ENCODE measurements around the gene CCDC190. TPM values are rescaled to one million over a fixed set of nuclear protein-coding genes. Genes with fewer than 3 reads are reported as not detected.

CCDC190 gene
- not detected in 2 replicates for total RNA-seq (2011; cell fraction: chromatin; rRNA removed; ENCODE audit: low replicate concordance)
- total RNA-seq (2011; cell fraction: nucleolus; rRNA removed) = not detected in 2 replicates
- total RNA-seq (2011; cell fraction: nucleoplasm; rRNA removed) = not detected in 2 replicates
- total RNA-seq (2014; rRNA removed) = not detected in 2 replicates
- total RNA-seq (2014; rRNA removed; fragmentation: Illumina TruSeq; extraction: Trizol) = not detected in 2 replicates
- total RNA-seq (2015; rRNA removed; fragmentation: Illumina TruSeq; extraction: Trizol) = not detected in 2 replicates
- not detected in 2 replicates for total RNA-seq (2021)
- not detected in 2 replicates for polyA plus RNA-seq (2011; rRNA removed)
- not detected in 2 replicates for polyA plus RNA-seq (2011; cell fraction: cytosol; rRNA removed)
- not detected in 2 replicates for polyA plus RNA-seq (2011; cell fraction: nucleus; rRNA removed)
- polyA plus RNA-seq (2012) = not detected in 2 replicates
- not detected in 2 replicates for polyA plus RNA-seq (2014; fragmentation: Illumina TruSeq; extraction: Trizol)
- not detected for polyA plus RNA-seq (2014; fragmentation: Nextera tagmentation; extraction: Ambion mirVana)
- polyA plus RNA-seq (2014; rRNA removed) = not detected in 2 replicates
- polyA minus RNA-seq (2011; rRNA and poly(A)+ RNA removed) = not detected in 2 replicates
- polyA minus RNA-seq (2011; cell fraction: cytosol; rRNA and poly(A)+ RNA removed) = not detected in 2 replicates
- not detected in 2 replicates for polyA minus RNA-seq (2011; cell fraction: nucleus; rRNA and poly(A)+ RNA removed)
- Bru-seq, nascent RNA = not detected
- BruChase-seq, experiment 1, labeled RNA remaining after a 2-hour chase = not detected
- BruChase-seq, experiment 2, labeled RNA remaining after a 6-hour chase = not detected
- long read RNA-seq, experiment 1 = 0 reads
- long read RNA-seq, experiment 2 = 0 reads
- long read RNA-seq, experiment 3 = 0 reads

GRCh38 chr1:162861101-162861500 is at the start of gene CCDC190:
Gene CCDC190 (minus strand): TSS chr1:162861175. CDS start chr1:162859646, 1,529 bp downstream.
- H3K9me3 ChIP-seq (replicated peaks; ENCODE audit: control insufficient read depth, insufficient read depth, low read depth, low read length) = no peaks in the 10 kb centered on the region
- ATAC-seq (peak; percentile 45; the same call in 2 of the 3 replicates), FAIRE-seq (no peak), DNase-seq (ENCODE audit: extremely low read depth in 1 of 4, low spot score in 3 of 4) (no peak)
- ChIA-PET CTCF (ENCODE audit: low intra/inter-chr PET ratio) (no interaction called here), POLR2A (interaction anchor here (1.0 to 1.3 kb wide), 2 partner anchors 11 to 12 kb away, joined by 3 read pairs; no protein-coding TSS in a partner anchor)
- in situ Hi-C loops (cut with MboI) = no loop called here
- no TSS peak for BruUV-seq (replicated peaks)
- H3K9ac ChIP-seq (ENCODE audit: insufficient read depth in 1 of 2, low read depth in 2 of 2, low read length in 2 of 2) = no peak within 1 kb of the TSS
- H3K79me2 ChIP-seq (ENCODE audit: control insufficient read depth, insufficient read depth, low read length) = no peaks in the 10 kb centered on the region
- no peaks in the 10 kb centered on the region for H3K9me1 ChIP-seq (ENCODE audit: control insufficient read depth, insufficient read depth, low read length)
- intact Hi-C loops (cut with micrococcal nuclease) = no loop called here
- no peak for TF ChIP-seq MBD2 (IDR thresholded peaks at IDR 0.05; ENCODE audit: borderline replicate concordance, low read depth)
- no peak for TF ChIP-seq KLF10 (CRISPR knock-in tag; IDR thresholded peaks at IDR 0.05)
- no peak for TF ChIP-seq KLF6 (CRISPR knock-in tag; IDR thresholded peaks at IDR 0.05; ENCODE audit: borderline replicate concordance)
- TF ChIP-seq ZBTB43 (CRISPR knock-in tag; IDR thresholded peaks at IDR 0.05) = no peak
- no peak for TF ChIP-seq ZNF785 (CRISPR knock-in tag; IDR thresholded peaks at IDR 0.05)
- TF ChIP-seq ETV5 (CRISPR knock-in tag; IDR thresholded peaks at IDR 0.05; ENCODE audit: low read depth) = no peak
- no peak for TF ChIP-seq TCF15 (CRISPR knock-in tag; IDR thresholded peaks at IDR 0.05)
- no peak for TF ChIP-seq RFX5 (IDR thresholded peaks at IDR 0.05; ENCODE audit: low read depth, low read length)
- no peak for TF ChIP-seq LCOR (CRISPR knock-in tag; IDR thresholded peaks at IDR 0.05)
- TF ChIP-seq CBFA2T3 (IDR thresholded peaks at IDR 0.05) = no peak
- TF ChIP-seq SPI1 (IDR thresholded peaks at IDR 0.05; ENCODE audit: borderline replicate concordance, low read depth, low read length) = no peak
- TF ChIP-seq NCOA2 (IDR thresholded peaks at IDR 0.05; ENCODE audit: partially characterized antibody in 2 of 2) = no peak
- no peak for TF ChIP-seq CREB3 (tag; conservative IDR thresholded peaks at IDR 0.05; ENCODE audit: low read depth)
- TF ChIP-seq DEAF1 (CRISPR knock-in tag; IDR thresholded peaks at IDR 0.05) = no peak
- TF ChIP-seq ZFPM2 (CRISPR knock-in tag; IDR thresholded peaks at IDR 0.05) = no peak
- H3K4me2 ChIP-seq (ENCODE audit: insufficient read depth, low read length) = no peak within 1 kb of the TSS
- no peak within 1 kb of the TSS for H3K4me3 ChIP-seq
- H3K27ac ChIP-seq (ENCODE audit: extremely low read depth, low read depth, low read length) = no peak within 1 kb of the TSS
- H3K4me1 ChIP-seq (replicated peaks in 1 of 2; ENCODE audit: control insufficient read depth in 2 of 2, insufficient read depth in 2 of 2, low read length in 2 of 2) = no peaks in the 10 kb centered on the region
- H3K27me3 ChIP-seq (ENCODE audit: control insufficient read depth in 2 of 2, insufficient read depth in 2 of 2, low read length in 2 of 2) = peaks cover 3 to 13% of the 10 kb centered on the region in 2 experiments; a peak in 2 of 5 replicates
- 0% methylated on average over 4 of the region's 4 CpGs for WGBS (ENCODE audit: insufficient coverage, low coverage, missing lambda C conversion rate)
- H4K20me1 ChIP-seq (replicated peaks; ENCODE audit: control insufficient read depth, insufficient read depth, low read length) = no peaks in the 10 kb centered on the region
- no peak within 1 kb of the TSS for H2AFZ ChIP-seq (ENCODE audit: low read depth, low read length)
- H3K36me3 ChIP-seq (ENCODE audit: control insufficient read depth, insufficient read depth, low read length) = no peaks in the 10 kb centered on the region

Measured in K562 (cell line).